GM23248 (cell line): ENCODE results near the gene PNPLA7.

Experiments used
- EZH2 ChIP-seq: fragments of 200-600 bp; sonication (generic); IDR thresholded peaks from 2 replicates; pipeline ENCODE4 v1.6.1; 2018; ENCODE audit warnings: antibody characterized with exemption, mild to moderate bottlenecking; ENCODE audit not compliant: insufficient read depth, poor library complexity, severe bottlenecking
- EZH2phosphoT487 ChIP-seq: fragments of 200-600 bp; sonication (generic); IDR thresholded peaks from 2 replicates; pipeline ENCODE4 v1.6.1; 2018; ENCODE audit warnings: antibody characterized with exemption, moderate library complexity, mild to moderate bottlenecking, low read depth; ENCODE audit not compliant: insufficient read depth

- TF ChIP-seq EZH2 (no peak), EZH2phosphoT487 (no peak)
Observed at GRCh38 chr9:137478962-137479861, 71.0 kb downstream of the PNPLA7 start.
